Measurements from ENCODE around the gene ARRB1.

DNA sequence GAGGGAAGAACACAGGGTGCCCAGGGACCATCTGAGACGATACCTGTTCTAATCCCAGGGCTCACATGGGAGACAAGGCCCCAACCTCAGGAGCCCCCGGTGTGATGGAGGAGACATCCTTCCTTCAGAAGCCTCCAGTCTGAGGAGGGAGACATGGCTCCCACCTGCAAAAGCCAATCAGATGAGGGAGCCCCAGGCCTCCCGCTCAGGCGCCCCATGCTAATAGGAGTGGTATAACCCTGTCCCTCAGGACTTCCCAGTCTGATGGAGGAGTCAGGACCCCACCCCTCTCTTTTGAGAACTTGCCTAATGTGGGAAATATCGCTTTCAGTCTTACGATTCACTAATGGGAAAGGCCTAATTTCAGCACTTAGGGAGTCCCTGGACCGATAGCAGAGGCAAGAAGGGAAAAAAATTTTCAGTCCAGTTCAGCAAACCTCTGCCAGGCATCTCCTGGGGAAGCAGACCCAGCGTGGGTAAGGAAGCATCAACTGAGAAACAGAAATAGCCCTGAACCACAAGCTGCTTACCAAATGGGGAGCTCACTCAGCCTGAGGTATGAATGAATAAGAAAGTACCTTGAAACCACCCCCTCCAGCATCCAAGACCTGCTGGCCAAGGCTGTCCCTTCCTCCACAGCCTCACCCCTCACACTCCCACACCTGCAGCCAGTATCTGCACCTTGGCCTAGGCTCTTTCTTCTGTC is 5.9 kb downstream of the ARRB1 start:
- no peak for TF ChIP-seq RAD21 (IDR thresholded peaks at IDR 0.05; ENCODE audit: low read depth)
- no peak for TF ChIP-seq SIN3A (IDR thresholded peaks at IDR 0.05; ENCODE audit: low read depth)
- no peak for TF ChIP-seq EZH2 (IDR thresholded peaks at IDR 0.05)
- no peak for TF ChIP-seq ZFX (IDR thresholded peaks at IDR 0.05)
- TF ChIP-seq, protein P1, sequence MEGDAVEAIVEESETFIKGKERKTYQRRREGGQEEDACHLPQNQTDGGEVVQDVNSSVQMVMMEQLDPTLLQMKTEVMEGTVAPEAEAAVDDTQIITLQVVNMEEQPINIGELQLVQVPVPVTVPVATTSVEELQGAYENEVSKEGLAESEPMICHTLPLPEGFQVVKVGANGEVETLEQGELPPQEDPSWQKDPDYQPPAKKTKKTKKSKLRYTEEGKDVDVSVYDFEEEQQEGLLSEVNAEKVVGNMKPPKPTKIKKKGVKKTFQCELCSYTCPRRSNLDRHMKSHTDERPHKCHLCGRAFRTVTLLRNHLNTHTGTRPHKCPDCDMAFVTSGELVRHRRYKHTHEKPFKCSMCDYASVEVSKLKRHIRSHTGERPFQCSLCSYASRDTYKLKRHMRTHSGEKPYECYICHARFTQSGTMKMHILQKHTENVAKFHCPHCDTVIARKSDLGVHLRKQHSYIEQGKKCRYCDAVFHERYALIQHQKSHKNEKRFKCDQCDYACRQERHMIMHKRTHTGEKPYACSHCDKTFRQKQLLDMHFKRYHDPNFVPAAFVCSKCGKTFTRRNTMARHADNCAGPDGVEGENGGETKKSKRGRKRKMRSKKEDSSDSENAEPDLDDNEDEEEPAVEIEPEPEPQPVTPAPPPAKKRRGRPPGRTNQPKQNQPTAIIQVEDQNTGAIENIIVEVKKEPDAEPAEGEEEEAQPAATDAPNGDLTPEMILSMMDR (IDR thresholded peaks at IDR 0.05 in 2 of 3, conservative IDR thresholded peaks at IDR 0.05 in 1 of 3; ENCODE audit: borderline replicate concordance in 1 of 3, insufficient read depth in 1 of 3, low read depth in 2 of 3, low read length in 2 of 3), result no peak
- TF ChIP-seq, protein P2, sequence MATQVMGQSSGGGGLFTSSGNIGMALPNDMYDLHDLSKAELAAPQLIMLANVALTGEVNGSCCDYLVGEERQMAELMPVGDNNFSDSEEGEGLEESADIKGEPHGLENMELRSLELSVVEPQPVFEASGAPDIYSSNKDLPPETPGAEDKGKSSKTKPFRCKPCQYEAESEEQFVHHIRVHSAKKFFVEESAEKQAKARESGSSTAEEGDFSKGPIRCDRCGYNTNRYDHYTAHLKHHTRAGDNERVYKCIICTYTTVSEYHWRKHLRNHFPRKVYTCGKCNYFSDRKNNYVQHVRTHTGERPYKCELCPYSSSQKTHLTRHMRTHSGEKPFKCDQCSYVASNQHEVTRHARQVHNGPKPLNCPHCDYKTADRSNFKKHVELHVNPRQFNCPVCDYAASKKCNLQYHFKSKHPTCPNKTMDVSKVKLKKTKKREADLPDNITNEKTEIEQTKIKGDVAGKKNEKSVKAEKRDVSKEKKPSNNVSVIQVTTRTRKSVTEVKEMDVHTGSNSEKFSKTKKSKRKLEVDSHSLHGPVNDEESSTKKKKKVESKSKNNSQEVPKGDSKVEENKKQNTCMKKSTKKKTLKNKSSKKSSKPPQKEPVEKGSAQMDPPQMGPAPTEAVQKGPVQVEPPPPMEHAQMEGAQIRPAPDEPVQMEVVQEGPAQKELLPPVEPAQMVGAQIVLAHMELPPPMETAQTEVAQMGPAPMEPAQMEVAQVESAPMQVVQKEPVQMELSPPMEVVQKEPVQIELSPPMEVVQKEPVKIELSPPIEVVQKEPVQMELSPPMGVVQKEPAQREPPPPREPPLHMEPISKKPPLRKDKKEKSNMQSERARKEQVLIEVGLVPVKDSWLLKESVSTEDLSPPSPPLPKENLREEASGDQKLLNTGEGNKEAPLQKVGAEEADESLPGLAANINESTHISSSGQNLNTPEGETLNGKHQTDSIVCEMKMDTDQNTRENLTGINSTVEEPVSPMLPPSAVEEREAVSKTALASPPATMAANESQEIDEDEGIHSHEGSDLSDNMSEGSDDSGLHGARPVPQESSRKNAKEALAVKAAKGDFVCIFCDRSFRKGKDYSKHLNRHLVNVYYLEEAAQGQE (IDR thresholded peaks at IDR 0.05; ENCODE audit: low read depth), result no peak
